Measurements from ENCODE around the gene PDK2.
"Not testable (repeated sequence)": the region's sequence is repeated elsewhere in the genome, so short reads cannot be mapped to it uniquely, and the experiment has no call there.

PDK2 gene

GRCh38 chr17:50059256-50059655, 35.9 kb upstream of the PDK2 start:
- no peak for DNase-seq

- no peak for DNase-seq
These were observed 35.3 kb upstream of the PDK2 start for GRCh38 chr17:50059759-50060273.

GRCh38 chr17:50060951-50061712, 34.0 kb upstream of the PDK2 start:
- no peak for DNase-seq

- not testable (repeated sequence) for DNase-seq
These were observed 33.5 kb upstream of the PDK2 start for GRCh38 chr17:50061713-50062045.

- peak; percentile 33 for DNase-seq
These were observed 32.6 kb upstream of the PDK2 start for GRCh38 chr17:50062293-50063243.

GRCh38 chr17:50063561-50064252, 31.4 kb upstream of the PDK2 start:
- DNase-seq: no peak

- no peak for DNase-seq
These were observed 30.7 kb upstream of the PDK2 start for GRCh38 chr17:50064253-50065001.

GRCh38 chr17:50065056-50065455, 30.1 kb upstream of the PDK2 start:
- no peak for DNase-seq

- DNase-seq: no peak
These were observed 28.2 kb upstream of the PDK2 start for GRCh38 chr17:50066995-50067394.

GRCh38 chr17:50067996-50068395, 27.2 kb upstream of the PDK2 start:
- DNase-seq: no peak

GRCh38 chr17:50070908-50071680, 24.1 kb upstream of the PDK2 start:
- no peak for DNase-seq

GRCh38 chr17:50071692-50072091, 23.5 kb upstream of the PDK2 start:
- no peak for DNase-seq

- no peak for DNase-seq
These were observed 23.0 kb upstream of the PDK2 start for GRCh38 chr17:50072130-50072529.

- no peak for DNase-seq
These were observed 22.2 kb upstream of the PDK2 start for GRCh38 chr17:50072925-50073324.

GRCh38 chr17:50074227-50074626, 20.9 kb upstream of the PDK2 start:
- DNase-seq: no peak

- no peak for DNase-seq
These were observed 19.6 kb upstream of the PDK2 start for GRCh38 chr17:50075446-50076032.

GRCh38 chr17:50076221-50076590, 18.9 kb upstream of the PDK2 start:
- DNase-seq: no peak

- no peak for DNase-seq
These were observed 18.4 kb upstream of the PDK2 start for GRCh38 chr17:50076591-50077235.

- DNase-seq: no peak
These were observed 16.7 kb upstream of the PDK2 start for GRCh38 chr17:50078430-50078829.

GRCh38 chr17:50079334-50080095, 15.6 kb upstream of the PDK2 start:
- no peak for DNase-seq
